Measurements from ENCODE around the gene ZNF423.

Gene ZNF423

GRCh38 chr16:49750341-49751000, 105.4 kb downstream of the ZNF423 start:
- no peak for DNase-seq (ENCODE audit: low spot score)

GRCh38 chr16:49749816-49750215, 106.1 kb downstream of the ZNF423 start:
- DNase-seq (ENCODE audit: low spot score), result no peak

- no peak for DNase-seq (ENCODE audit: low spot score)
Measured at GRCh38 chr16:49748322-49748721, 107.6 kb downstream of the ZNF423 start.

GRCh38 chr16:49747654-49748053, 108.3 kb downstream of the ZNF423 start:
- DNase-seq (ENCODE audit: low spot score), result no peak

- no peak for DNase-seq (ENCODE audit: low spot score)
Measured at GRCh38 chr16:49746545-49746944, 109.4 kb downstream of the ZNF423 start.

- DNase-seq (ENCODE audit: low spot score), result no peak
Measured at GRCh38 chr16:49745311-49745747, 110.6 kb downstream of the ZNF423 start.

GRCh38 chr16:49744244-49745220, 111.4 kb downstream of the ZNF423 start:
- no peak for DNase-seq (ENCODE audit: low spot score)

GRCh38 chr16:49743658-49744057, 112.3 kb downstream of the ZNF423 start:
- no peak for DNase-seq (ENCODE audit: low spot score)

- no peak for DNase-seq (ENCODE audit: low spot score)
Measured at GRCh38 chr16:49743203-49743464, 112.8 kb downstream of the ZNF423 start.

- DNase-seq (ENCODE audit: low spot score), result no peak
Measured at GRCh38 chr16:49742428-49743202, 113.3 kb downstream of the ZNF423 start.

- DNase-seq (ENCODE audit: low spot score), result no peak
Measured at GRCh38 chr16:49740256-49740655, 115.7 kb downstream of the ZNF423 start.

- no peak for DNase-seq (ENCODE audit: low spot score)
Measured at GRCh38 chr16:49739381-49739780, 116.5 kb downstream of the ZNF423 start.

GRCh38 chr16:49738832-49739231, 117.1 kb downstream of the ZNF423 start:
- DNase-seq (ENCODE audit: low spot score), result no peak

- DNase-seq (ENCODE audit: low spot score), result no peak
Measured at GRCh38 chr16:49738001-49738400, 117.9 kb downstream of the ZNF423 start.

GRCh38 chr16:49737541-49737940, 118.4 kb downstream of the ZNF423 start:
- no peak for DNase-seq (ENCODE audit: low spot score)

- DNase-seq (ENCODE audit: low spot score), result no peak
Measured at GRCh38 chr16:49734331-49734730, 121.6 kb downstream of the ZNF423 start.

GRCh38 chr16:49733313-49734009, 122.5 kb downstream of the ZNF423 start:
- no peak for DNase-seq (ENCODE audit: low spot score)

GRCh38 chr16:49731911-49732310, 124.0 kb downstream of the ZNF423 start:
- DNase-seq (ENCODE audit: low spot score), result no peak

GRCh38 chr16:49730772-49731171, 125.1 kb downstream of the ZNF423 start:
- DNase-seq (ENCODE audit: low spot score), result no peak

- no peak for DNase-seq (ENCODE audit: low spot score)
Measured at GRCh38 chr16:49727611-49728010, 128.3 kb downstream of the ZNF423 start.

GRCh38 chr16:49726155-49726554, 129.8 kb downstream of the ZNF423 start:
- no peak for DNase-seq (ENCODE audit: low spot score)

GRCh38 chr16:49725651-49726050, 130.3 kb downstream of the ZNF423 start:
- DNase-seq (ENCODE audit: low spot score), result no peak

All from hematopoietic multipotent progenitor cell treated with erythropoietin and hydrocortisone succinate and interleukin-3 and kit ligand, for 17 days (in vitro differentiated cells).